Measurements from ENCODE around the gene ZNF783.
"Not testable (repeated sequence)": the region's sequence is repeated elsewhere in the genome, so short reads cannot be mapped to it uniquely, and the experiment has no call there.

DNA sequence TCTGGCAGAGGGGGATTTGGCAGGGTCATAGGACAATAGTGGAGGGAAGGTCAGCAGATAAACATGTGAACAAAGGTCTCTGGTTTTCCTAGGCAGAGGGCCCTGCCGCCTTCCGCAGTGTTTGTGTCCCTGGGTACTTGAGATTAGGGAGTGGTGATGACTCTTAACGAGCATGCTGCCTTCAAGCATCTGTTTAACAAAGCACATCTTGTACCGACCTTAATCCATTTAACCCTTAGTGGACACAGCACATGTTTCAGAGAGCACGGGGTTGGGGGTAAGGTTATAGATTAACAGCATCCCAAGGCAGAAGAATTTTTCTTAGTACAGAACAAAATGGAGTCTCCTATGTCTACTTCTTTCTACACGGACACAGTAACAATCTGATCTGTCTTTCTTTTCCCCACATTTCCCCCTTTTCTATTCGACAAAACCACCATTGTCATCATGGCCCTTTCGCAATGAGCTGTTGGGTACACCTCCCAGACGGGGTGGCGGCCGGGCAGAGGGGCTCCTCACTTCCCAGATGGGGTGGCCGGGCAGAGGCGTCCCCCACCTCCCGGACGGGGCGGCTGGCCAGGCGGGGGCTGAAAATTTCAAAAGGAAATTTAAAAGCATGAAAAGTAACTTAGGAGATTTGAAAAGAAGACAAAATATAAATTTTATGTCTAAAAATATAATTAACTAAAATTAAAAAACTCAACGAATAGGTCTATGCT lies 70.8 kb downstream of the ZNF783 start:
- TF ChIP-seq, protein P1, sequence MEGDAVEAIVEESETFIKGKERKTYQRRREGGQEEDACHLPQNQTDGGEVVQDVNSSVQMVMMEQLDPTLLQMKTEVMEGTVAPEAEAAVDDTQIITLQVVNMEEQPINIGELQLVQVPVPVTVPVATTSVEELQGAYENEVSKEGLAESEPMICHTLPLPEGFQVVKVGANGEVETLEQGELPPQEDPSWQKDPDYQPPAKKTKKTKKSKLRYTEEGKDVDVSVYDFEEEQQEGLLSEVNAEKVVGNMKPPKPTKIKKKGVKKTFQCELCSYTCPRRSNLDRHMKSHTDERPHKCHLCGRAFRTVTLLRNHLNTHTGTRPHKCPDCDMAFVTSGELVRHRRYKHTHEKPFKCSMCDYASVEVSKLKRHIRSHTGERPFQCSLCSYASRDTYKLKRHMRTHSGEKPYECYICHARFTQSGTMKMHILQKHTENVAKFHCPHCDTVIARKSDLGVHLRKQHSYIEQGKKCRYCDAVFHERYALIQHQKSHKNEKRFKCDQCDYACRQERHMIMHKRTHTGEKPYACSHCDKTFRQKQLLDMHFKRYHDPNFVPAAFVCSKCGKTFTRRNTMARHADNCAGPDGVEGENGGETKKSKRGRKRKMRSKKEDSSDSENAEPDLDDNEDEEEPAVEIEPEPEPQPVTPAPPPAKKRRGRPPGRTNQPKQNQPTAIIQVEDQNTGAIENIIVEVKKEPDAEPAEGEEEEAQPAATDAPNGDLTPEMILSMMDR (IDR thresholded peaks at IDR 0.05; ENCODE audit: low read depth, low read length, poor library complexity, severe bottlenecking): not testable (repeated sequence)
- not testable (repeated sequence) for TF ChIP-seq EZH2phosphoT487 (IDR thresholded peaks at IDR 0.05; ENCODE audit: borderline replicate concordance, low read length)
